ENCODE results near the gene SH3RF1.
A peak's percentile ranks its signal among the peaks of the same experiment; 100 is the strongest.

SH3RF1 gene

DNA sequence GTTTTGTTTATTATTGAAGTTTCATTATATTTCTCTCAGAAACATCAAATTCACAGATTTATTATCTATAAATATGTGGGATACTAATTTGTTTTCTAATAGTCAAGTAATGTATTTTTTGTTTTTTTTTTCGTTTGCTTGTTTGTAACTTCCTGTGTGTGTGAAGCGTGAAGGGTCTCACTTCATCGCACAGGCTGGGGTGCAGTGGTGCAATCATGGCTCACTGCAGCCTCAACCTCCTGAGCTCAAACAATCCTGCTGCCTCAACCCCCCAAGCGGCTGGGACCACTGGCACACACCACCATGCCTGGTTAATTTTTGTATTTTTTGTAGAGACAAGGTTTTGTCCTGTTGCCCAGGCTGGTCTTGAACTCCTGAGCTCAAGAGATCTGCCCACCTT, 55.1 kb downstream of the SH3RF1 start:
- Histone ChIP-seq H3K9me3 (ENCODE audit: control insufficient read depth in 5 of 5, low read length in 5 of 5) (no peaks in the 10 kb centered on the region), H3K9ac (ENCODE audit: low read length in 5 of 5) (no peak overlapping the region), H3K4me3 (ENCODE audit: low read depth in 1 of 5, low read length in 5 of 5) (no peak overlapping the region), H3K36me3 (ENCODE audit: control insufficient read depth in 5 of 5, insufficient read depth in 5 of 5, low read length in 5 of 5) (no peaks in the 10 kb centered on the region), H3K27ac (ENCODE audit: low read depth, low read length) (no peak overlapping the region), H3K27me3 (ENCODE audit: control insufficient read depth in 5 of 5, insufficient read depth in 4 of 5, low read length in 5 of 5) (no peaks in the 10 kb centered on the region), H3K4me1 (ENCODE audit: control insufficient read depth in 5 of 5, insufficient read depth in 5 of 5, low read length in 5 of 5) (peaks cover 0 to 22% (median 15%) of the 10 kb centered on the region in 5 donors)

DNA sequence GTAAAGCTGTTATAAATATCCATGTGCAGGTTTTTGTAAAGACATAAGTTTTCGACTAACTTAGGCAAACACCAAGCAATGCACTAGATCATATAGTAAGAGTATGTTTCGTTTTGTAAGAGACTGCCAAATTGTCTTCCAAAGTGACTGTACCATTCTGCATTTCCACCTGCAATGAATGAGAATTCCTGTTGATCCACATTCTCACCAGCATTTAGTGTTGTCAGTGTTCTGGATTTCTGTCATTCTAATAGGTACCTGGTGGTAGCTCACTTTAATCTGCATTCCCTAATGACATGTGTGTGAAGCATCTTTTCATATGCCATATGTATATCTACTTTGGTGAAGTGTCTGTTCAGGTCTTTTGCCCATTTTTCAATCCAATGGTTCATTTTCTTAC, 57.8 kb downstream of the SH3RF1 start:
- no peaks in the 10 kb centered on the region for H3K9me3 ChIP-seq (ENCODE audit: control insufficient read depth in 5 of 5, low read length in 5 of 5)
- no peak overlapping the region for H3K9ac ChIP-seq (ENCODE audit: low read length in 5 of 5)
- no peaks in the 10 kb centered on the region for H3K36me3 ChIP-seq (ENCODE audit: control insufficient read depth in 5 of 5, insufficient read depth in 5 of 5, low read length in 5 of 5)
- no peak overlapping the region for H3K27ac ChIP-seq (ENCODE audit: low read depth, low read length)
- peaks cover 0 to 11% (median 8%) of the 10 kb centered on the region in 5 donors for H3K4me1 ChIP-seq (ENCODE audit: control insufficient read depth in 5 of 5, insufficient read depth in 5 of 5, low read length in 5 of 5)
- no peak overlapping the region for H3K4me3 ChIP-seq (ENCODE audit: low read depth in 1 of 5, low read length in 5 of 5)
- no peaks in the 10 kb centered on the region for H3K27me3 ChIP-seq (ENCODE audit: control insufficient read depth in 5 of 5, insufficient read depth in 4 of 5, low read length in 5 of 5)

DNA sequence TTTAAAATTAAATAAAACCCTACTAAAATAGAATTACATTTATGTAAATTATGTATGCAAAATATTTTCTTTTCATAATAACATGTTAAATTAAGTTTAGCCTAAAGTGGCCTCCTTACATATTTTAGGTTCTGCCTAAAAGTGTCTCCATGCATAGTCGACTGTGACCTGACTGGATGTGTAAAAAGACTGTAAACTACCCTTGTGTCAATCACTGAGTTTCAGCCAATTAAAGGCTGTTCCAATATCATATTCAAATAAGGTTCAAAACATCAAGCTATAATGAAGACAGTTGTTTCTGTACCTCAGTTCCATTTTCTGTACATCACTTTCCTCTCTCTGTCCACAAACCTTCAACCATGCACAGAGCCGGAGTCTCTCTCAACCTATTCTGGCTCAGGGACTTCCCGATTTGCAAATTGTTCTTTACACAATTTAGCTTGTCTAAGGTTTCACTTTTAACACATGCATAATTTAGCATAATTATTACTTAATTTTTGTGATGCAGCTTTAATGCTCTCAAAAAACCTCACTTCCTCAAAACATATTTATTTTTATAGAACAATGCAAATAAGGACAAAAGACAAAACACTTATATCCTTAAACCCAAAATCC, 60.1 kb downstream of the SH3RF1 start:
- H3K4me1 ChIP-seq (ENCODE audit: control insufficient read depth in 5 of 5, insufficient read depth in 5 of 5, low read length in 5 of 5) = peaks cover 0 to 21% (median 8%) of the 10 kb centered on the region in 5 donors
- no peaks in the 10 kb centered on the region for H3K27me3 ChIP-seq (ENCODE audit: control insufficient read depth in 5 of 5, insufficient read depth in 4 of 5, low read length in 5 of 5)
- no peak overlapping the region for H3K27ac ChIP-seq (ENCODE audit: low read depth, low read length)
- no peaks in the 10 kb centered on the region for H3K36me3 ChIP-seq (ENCODE audit: control insufficient read depth in 5 of 5, insufficient read depth in 5 of 5, low read length in 5 of 5)
- H3K9ac ChIP-seq (ENCODE audit: low read length in 5 of 5) = no peak overlapping the region
- no peak overlapping the region for H3K4me3 ChIP-seq (ENCODE audit: low read depth in 1 of 5, low read length in 5 of 5)
- H3K9me3 ChIP-seq (ENCODE audit: control insufficient read depth in 5 of 5, low read length in 5 of 5) = no peaks in the 10 kb centered on the region

DNA sequence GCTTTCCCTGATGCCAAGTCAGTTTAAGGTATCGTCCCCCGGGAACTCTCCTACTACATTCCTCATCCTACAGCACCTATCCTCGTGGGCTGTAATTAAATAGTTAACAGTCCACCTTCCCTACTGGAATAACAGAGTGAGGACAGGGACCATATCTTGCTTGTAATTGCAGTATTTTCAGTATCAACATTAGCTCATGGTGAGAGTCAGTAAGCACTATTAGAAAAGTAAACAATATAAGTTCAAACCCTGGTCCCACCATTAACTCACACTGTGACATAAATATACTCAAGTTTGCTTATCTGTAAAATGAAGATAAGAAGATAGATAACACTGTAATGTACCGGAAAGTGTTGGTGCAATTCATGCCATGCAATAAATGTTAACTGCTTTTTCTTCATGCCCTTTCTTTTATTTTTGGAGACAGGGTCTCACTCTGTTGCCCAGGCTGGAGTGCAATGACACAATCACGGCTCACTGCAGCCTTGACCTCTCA, 61.3 kb downstream of the SH3RF1 start:
- no peaks in the 10 kb centered on the region for H3K36me3 ChIP-seq (ENCODE audit: control insufficient read depth in 5 of 5, insufficient read depth in 5 of 5, low read length in 5 of 5)
- no peaks in the 10 kb centered on the region for H3K9me3 ChIP-seq (ENCODE audit: control insufficient read depth in 5 of 5, low read length in 5 of 5)
- no peak overlapping the region for H3K9ac ChIP-seq (ENCODE audit: low read length in 5 of 5)
- H3K27me3 ChIP-seq (ENCODE audit: control insufficient read depth in 5 of 5, insufficient read depth in 4 of 5, low read length in 5 of 5) = no peaks in the 10 kb centered on the region
- no peak overlapping the region for H3K27ac ChIP-seq (ENCODE audit: low read depth, low read length)
- H3K4me3 ChIP-seq (ENCODE audit: low read depth in 1 of 5, low read length in 5 of 5) = no peak overlapping the region
- peaks cover 0 to 32% (median 14%) of the 10 kb centered on the region in 5 donors for H3K4me1 ChIP-seq (ENCODE audit: control insufficient read depth in 5 of 5, insufficient read depth in 5 of 5, low read length in 5 of 5)

DNA sequence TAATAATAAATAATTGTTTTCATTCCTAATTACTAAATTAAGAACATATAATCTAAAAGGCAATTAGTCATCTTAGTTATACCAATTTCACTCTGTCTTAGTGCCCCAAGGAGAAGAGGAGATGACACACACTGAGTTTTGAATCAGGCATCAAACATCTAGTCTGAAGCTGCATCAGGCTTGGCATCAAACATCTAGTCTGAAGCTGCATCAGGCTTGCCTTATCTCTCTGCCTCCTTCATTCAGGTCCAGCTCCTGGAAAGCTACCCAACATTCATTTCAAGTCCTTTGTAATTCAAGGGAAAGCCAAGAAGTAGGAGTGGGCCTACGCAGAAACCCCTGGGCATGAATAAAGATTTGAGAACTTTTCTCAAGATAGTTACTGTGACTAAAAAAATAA, 62.2 kb downstream of the SH3RF1 start:
- H3K4me1 ChIP-seq (ENCODE audit: control insufficient read depth in 5 of 5, insufficient read depth in 5 of 5, low read length in 5 of 5) = peaks cover 0 to 42% (median 17%) of the 10 kb centered on the region in 5 donors
- no peaks in the 10 kb centered on the region for H3K9me3 ChIP-seq (ENCODE audit: control insufficient read depth in 5 of 5, low read length in 5 of 5)
- H3K4me3 ChIP-seq (ENCODE audit: low read depth in 1 of 5, low read length in 5 of 5) = no peak overlapping the region
- H3K36me3 ChIP-seq (ENCODE audit: control insufficient read depth in 5 of 5, insufficient read depth in 5 of 5, low read length in 5 of 5) = no peaks in the 10 kb centered on the region
- no peak overlapping the region for H3K27ac ChIP-seq (ENCODE audit: low read depth, low read length)
- no peak overlapping the region for H3K9ac ChIP-seq (ENCODE audit: low read length in 5 of 5)
- H3K27me3 ChIP-seq (ENCODE audit: control insufficient read depth in 5 of 5, insufficient read depth in 4 of 5, low read length in 5 of 5) = no peaks in the 10 kb centered on the region

DNA sequence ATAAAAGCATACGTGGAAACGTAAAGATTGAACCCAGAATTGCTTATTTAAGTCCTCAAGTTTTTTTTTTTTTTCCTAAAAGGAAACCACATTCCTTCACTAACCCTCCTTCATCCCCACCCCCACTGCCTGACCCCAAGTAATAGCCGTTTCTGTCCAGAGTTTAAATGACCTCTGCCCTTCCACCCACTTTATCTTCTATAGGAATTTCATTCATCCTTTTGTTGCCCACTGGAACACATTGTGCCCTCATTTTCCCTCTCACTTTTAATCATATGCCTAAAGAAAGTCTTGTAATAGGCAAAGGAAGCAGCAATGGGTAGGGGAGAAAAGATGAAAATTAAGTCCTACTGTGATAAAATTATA, 62.7 kb downstream of the SH3RF1 start:
- Histone ChIP-seq H3K4me1 (ENCODE audit: control insufficient read depth in 5 of 5, insufficient read depth in 5 of 5, low read length in 5 of 5) (peaks cover 0 to 46% (median 21%) of the 10 kb centered on the region in 5 donors), H3K27me3 (ENCODE audit: control insufficient read depth in 5 of 5, insufficient read depth in 4 of 5, low read length in 5 of 5) (no peaks in the 10 kb centered on the region), H3K4me3 (ENCODE audit: low read depth in 1 of 5, low read length in 5 of 5) (no peak overlapping the region), H3K36me3 (ENCODE audit: control insufficient read depth in 5 of 5, insufficient read depth in 5 of 5, low read length in 5 of 5) (no peaks in the 10 kb centered on the region), H3K9ac (ENCODE audit: low read length in 5 of 5) (no peak overlapping the region), H3K27ac (ENCODE audit: low read depth, low read length) (no peak overlapping the region), H3K9me3 (ENCODE audit: control insufficient read depth in 5 of 5, low read length in 5 of 5) (no peaks in the 10 kb centered on the region)

DNA sequence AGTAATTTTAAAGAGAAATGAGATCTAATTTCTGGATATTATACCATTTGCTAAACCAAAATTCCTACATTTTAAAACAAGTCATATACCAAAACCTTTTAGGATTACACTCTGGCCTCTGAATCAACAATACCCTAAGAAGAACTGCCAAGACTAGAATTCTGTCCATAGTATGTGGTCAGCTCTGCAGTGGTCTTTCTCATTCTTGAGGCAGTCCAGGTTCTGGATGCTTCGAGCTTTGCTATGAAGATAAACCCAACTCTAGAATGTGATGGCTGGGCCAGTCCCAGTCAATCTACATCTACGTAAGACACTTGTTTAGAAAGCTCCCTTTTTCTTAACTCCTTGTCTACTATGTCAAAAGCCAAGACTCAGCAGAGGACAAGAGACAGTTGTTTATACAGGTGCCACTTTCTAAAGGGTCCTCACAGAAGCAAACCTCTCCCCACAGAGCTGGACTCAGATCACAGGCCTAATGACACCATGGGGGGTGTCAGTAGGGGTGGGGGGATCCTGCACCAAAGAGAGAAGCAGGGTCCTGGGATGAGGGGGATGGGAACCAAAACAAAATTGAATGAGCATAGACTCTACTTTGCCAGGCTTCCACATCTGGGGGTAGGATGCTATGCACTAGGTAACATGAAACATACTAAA, 63.2 kb downstream of the SH3RF1 start:
- Histone ChIP-seq H3K4me1 (ENCODE audit: control insufficient read depth in 5 of 5, insufficient read depth in 5 of 5, low read length in 5 of 5) (peaks cover 0 to 45% (median 21%) of the 10 kb centered on the region in 5 donors), H3K27me3 (ENCODE audit: control insufficient read depth in 5 of 5, insufficient read depth in 4 of 5, low read length in 5 of 5) (no peaks in the 10 kb centered on the region), H3K36me3 (ENCODE audit: control insufficient read depth in 5 of 5, insufficient read depth in 5 of 5, low read length in 5 of 5) (no peaks in the 10 kb centered on the region), H3K27ac (ENCODE audit: low read depth, low read length) (no peak overlapping the region), H3K4me3 (ENCODE audit: low read depth in 1 of 5, low read length in 5 of 5) (no peak overlapping the region), H3K9me3 (ENCODE audit: control insufficient read depth in 5 of 5, low read length in 5 of 5) (no peaks in the 10 kb centered on the region), H3K9ac (ENCODE audit: low read length in 5 of 5) (no peak overlapping the region)

DNA sequence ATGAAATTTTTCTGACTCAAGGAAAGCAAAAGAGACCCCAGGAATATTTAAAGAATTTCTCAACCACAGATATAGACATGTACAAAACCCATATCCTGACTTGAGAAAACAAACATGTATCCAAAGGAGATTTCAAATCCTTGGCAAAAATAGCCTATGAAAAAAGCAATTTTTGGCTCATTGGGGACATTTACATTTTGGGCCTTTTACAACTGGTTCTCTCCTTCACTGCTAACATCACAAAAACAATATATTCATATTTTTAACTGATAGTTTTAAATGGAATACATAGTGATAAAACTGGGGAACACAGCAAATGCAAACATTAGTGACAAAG, 65.0 kb downstream of the SH3RF1 start:
- no peaks in the 10 kb centered on the region for H3K27me3 ChIP-seq (ENCODE audit: control insufficient read depth in 5 of 5, insufficient read depth in 4 of 5, low read length in 5 of 5)

DNA sequence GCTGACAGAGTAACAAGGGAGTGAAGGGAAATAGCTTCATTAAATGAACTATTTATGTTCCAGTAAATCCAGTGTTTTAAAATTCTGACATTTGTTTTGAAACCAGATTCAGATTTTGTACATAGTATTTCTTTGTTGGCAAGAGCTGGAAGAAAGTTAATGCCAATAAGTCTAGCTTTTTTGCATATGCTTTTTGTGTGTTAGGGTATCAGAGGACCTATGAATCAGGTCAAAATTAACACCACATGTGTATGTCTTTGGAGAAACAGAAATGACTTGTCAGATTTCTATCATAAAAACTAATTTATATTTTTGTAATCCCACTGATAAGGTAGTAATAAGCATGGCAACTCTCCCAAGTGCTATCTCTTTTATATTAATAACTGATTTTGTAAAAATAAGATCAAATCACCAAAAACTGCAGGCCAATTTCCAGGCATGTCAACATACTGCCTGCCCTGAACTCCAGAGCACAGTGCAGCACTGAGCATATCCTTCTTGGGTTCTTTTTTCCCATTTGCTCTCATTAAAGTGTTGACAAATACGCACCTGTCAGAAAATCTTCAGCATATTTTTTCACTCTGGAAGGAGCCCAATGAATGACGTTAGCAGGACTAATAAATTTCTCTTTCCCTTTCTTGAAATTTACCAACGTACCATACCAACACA, 65.5 kb downstream of the SH3RF1 start:
- no peak overlapping the region for H3K9ac ChIP-seq (ENCODE audit: low read length in 5 of 5)
- no peaks in the 10 kb centered on the region for H3K9me3 ChIP-seq (ENCODE audit: control insufficient read depth in 5 of 5, low read length in 5 of 5)
- peak overlapping the region; percentile 39 for H3K27ac ChIP-seq (ENCODE audit: low read depth, low read length)
- H3K4me3 ChIP-seq (ENCODE audit: low read depth in 1 of 5, low read length in 5 of 5) = no peak overlapping the region
- no peaks in the 10 kb centered on the region for H3K27me3 ChIP-seq (ENCODE audit: control insufficient read depth in 5 of 5, insufficient read depth in 4 of 5, low read length in 5 of 5)
- peaks cover 0 to 63% (median 38%) of the 10 kb centered on the region in 5 donors for H3K4me1 ChIP-seq (ENCODE audit: control insufficient read depth in 5 of 5, insufficient read depth in 5 of 5, low read length in 5 of 5)
- no peaks in the 10 kb centered on the region for H3K36me3 ChIP-seq (ENCODE audit: control insufficient read depth in 5 of 5, insufficient read depth in 5 of 5, low read length in 5 of 5)

More for the DNA sequence above, 65.0 kb downstream of the SH3RF1 start:
- Histone ChIP-seq H3K9ac (ENCODE audit: low read length in 5 of 5) (no peak overlapping the region), H3K4me3 (ENCODE audit: low read depth in 1 of 5, low read length in 5 of 5) (no peak overlapping the region), H3K4me1 (ENCODE audit: control insufficient read depth in 5 of 5, insufficient read depth in 5 of 5, low read length in 5 of 5) (peaks cover 0 to 58% (median 36%) of the 10 kb centered on the region in 5 donors), H3K27ac (ENCODE audit: low read depth, low read length) (peak overlapping the region; percentile 39), H3K36me3 (ENCODE audit: control insufficient read depth in 5 of 5, insufficient read depth in 5 of 5, low read length in 5 of 5) (no peaks in the 10 kb centered on the region), H3K9me3 (ENCODE audit: control insufficient read depth in 5 of 5, low read length in 5 of 5) (no peaks in the 10 kb centered on the region)

DNA sequence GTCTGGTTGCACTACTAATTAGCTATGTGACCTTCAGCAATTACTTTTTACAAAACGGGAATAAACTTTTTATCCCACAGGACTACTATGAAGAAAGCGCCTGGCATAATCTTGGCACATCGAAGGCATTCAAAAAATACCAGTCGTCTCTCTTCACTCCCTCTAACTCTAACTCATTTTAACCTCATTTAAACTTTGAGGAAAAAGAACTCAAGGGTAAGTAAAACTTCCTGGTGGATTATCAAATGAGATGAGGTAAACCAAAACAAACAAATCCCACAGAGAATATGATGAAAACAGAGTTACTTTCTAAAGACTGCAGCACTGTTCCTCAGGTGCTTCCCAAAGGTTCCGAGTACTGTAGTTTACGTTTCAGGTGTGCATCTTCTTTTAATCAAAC, 66.9 kb downstream of the SH3RF1 start:
- H3K9ac ChIP-seq (ENCODE audit: low read length in 5 of 5) = no peak overlapping the region

More for the DNA sequence above, 66.9 kb downstream of the SH3RF1 start:
- H3K4me3 ChIP-seq (ENCODE audit: low read depth in 1 of 5, low read length in 5 of 5) = no peak overlapping the region
- no peaks in the 10 kb centered on the region for H3K36me3 ChIP-seq (ENCODE audit: control insufficient read depth in 5 of 5, insufficient read depth in 5 of 5, low read length in 5 of 5)
- H3K27me3 ChIP-seq (ENCODE audit: control insufficient read depth in 5 of 5, insufficient read depth in 4 of 5, low read length in 5 of 5) = no peaks in the 10 kb centered on the region
- H3K4me1 ChIP-seq (ENCODE audit: control insufficient read depth in 5 of 5, insufficient read depth in 5 of 5, low read length in 5 of 5) = peaks cover 0 to 63% (median 38%) of the 10 kb centered on the region in 5 donors
- peak overlapping the region; percentile 39 for H3K27ac ChIP-seq (ENCODE audit: low read depth, low read length)
- H3K9me3 ChIP-seq (ENCODE audit: control insufficient read depth in 5 of 5, low read length in 5 of 5) = no peaks in the 10 kb centered on the region
